Astrocyte of the hippocampus (primary cell): ENCODE measurements around the gene FAIM2.

ENCODE experiments used
- DNase-seq: peaks from one replicate; pipeline ENCODE4 v3.0.0; 2011; ENCODE audit warnings: low read depth, low spot score

FAIM2 gene

DNA sequence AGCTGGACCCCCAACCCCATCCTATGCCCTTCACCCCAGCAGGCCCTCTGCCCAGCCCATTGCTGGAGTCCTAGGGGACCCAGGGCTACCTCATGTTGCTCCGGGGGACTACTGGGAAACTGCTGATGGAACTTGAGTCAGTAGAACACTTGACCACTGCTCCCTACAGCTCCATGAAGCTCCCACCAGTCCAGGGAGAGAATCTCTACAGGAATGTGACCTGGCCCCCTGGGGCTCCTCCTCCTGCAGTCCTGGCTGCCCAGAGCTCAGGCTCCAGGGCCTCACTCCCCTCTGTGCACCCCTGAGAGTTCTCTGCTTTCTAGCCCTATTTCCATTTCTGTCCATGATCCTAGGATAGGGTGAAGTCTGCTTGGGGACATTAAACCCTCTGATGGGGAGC lies 36.0 kb upstream of the FAIM2 start:
- DNase-seq: no peak

DNA sequence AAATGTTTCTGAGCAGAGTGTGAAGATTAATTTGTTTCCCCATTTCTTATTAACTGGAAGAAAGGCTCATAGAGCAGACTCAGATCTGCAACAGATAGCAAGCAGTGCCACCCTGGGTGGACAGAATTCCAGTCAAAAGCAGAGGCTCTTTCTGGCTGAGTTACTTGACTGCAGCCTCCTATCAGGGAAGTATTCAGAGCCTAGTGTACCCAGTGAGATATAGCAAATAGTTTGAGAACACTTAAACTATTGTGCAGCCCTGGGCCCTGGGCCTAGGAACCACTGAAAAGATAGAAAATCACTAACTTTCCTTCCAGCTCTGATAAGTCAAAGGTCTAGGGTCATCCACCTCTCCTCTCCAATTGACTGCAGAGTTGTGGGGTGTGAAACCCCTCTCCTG lies 35.6 kb upstream of the FAIM2 start:
- DNase-seq: no peak

DNA sequence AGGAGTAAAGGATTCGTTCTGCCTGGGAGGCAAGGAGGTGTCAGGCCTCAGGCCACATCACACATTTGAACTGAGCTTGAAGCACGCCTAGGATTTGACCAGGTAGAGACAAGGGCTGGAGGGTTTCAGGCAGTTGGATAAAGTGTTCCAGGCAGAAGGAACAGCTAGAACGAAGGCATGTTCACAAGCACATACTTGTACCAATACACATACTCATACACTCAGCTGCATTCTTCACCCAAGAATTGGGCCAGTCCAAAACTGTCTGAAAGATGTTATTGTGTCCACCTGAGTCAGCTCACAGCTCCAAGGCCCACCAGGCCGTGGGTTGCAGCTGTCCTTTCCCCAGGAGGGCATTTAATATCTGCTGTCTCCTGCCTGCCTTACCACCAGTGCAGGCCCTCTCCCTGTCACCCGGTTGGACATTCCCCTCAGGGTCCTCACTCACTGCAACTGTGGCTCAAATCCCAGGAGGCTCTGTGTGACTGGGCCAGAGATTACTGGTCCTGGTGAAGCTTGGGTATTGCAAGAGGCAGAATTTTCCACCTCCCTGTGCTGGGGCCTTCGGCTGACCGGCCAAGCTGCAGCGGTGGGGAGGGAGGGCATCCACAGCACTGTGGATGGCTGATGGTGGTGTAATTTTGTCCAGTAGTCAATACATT lies 34.1 kb upstream of the FAIM2 start:
- no peak for DNase-seq

DNA sequence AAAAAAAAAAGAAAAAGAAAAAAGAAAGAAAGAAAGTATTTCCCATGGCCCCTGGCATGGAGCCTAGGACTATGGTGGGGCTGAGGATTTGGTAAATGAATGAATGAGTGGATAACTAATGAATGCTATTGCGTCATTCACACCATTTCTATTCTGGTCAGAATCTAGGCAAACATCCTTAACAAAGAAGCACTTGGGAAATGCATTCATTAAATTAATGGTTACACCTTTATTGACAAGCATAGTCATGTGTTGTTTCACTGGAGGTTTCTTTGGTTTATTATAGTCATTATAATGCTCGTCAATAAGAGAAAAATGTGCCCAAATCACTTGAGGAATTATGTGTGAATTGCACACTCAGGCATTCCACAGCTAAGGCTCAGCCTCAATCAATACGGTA lies 33.2 kb upstream of the FAIM2 start:
- DNase-seq: no peak

DNA sequence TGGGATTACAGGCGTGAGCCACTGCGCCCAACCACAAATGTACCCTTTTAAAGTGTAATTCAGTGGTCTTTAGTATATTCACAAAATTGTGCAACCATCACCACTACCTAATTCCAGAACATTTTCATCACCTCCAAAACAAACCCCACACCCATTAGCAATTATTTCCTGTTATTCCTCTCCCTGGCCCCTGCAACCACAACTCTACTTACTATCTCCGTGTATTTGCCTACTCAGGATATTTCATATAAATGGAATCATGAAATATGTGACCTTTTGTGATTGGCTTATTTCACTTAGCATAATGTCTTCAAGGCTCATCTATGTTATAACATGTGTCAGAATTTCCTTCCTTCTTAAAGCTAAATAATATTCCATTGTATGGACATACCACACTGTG lies 30.8 kb upstream of the FAIM2 start:
- DNase-seq: no peak

DNA sequence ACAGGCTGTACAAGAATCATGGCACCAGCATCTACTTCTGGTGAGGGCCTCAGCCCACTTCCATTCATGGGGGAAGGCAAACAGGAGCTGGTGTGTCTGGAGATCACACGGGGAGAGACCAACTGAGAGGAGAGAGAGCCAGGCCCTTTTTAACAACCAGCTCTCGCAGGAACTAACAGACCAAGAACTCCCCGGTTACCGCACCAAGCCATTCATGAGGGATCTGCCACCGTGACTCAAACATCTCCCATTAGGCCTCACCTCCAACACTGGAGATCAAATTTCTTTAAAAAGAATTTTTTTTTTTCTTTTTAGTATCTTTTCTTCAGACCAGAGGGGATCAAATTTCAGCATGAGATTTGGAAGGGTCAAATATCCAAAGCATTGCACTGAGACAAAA lies 30.1 kb upstream of the FAIM2 start:
- DNase-seq: peak; percentile 35

DNA sequence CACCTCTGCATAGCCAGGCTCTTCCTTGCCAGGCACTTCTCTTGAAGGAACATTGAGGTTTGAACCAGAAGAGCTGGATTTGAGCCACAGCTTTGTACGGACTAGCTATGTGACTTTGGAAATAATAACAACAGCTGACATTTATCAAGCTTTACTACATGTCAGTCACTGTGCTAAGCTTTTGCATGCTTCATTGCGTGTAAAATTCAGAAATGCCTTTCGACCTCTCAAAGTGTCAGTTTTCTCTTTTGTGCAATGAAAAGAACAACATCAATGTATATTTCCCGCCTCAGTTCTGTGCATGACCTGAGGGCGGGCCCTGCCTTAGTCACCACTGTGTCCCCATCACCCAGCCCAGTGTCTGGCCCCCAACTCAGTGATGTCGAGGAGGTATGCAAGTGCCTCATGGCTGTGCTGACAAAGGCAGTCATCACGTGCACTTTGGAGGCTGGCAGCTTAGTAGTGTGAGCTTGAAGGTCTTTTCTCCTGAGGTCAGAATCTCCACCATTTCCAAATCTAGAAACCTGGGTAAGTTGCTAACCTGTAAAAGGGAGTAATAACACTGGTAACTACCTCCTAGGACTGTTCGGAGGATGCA lies 28.9 kb upstream of the FAIM2 start:
- DNase-seq: no peak

DNA sequence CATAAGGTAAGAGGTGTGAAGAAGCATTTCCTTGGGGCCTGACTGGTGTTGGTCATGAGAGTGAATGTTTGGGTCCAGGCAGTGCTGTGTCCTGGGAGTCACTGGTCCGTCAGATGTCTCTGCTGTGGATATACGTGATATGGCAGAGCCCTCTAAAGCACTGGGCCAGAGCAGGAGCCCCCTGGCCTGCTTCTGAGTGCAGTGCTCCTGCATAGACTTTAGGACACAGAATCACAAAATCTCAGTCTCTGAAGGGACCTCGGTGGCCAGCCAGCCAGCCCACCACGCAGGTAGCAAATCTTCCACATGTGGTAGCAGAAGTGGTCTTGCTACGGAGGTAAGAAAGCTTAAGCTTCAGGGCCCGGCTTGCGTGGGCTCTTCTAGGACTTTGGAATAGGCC lies 28.3 kb upstream of the FAIM2 start:
- DNase-seq: no peak

DNA sequence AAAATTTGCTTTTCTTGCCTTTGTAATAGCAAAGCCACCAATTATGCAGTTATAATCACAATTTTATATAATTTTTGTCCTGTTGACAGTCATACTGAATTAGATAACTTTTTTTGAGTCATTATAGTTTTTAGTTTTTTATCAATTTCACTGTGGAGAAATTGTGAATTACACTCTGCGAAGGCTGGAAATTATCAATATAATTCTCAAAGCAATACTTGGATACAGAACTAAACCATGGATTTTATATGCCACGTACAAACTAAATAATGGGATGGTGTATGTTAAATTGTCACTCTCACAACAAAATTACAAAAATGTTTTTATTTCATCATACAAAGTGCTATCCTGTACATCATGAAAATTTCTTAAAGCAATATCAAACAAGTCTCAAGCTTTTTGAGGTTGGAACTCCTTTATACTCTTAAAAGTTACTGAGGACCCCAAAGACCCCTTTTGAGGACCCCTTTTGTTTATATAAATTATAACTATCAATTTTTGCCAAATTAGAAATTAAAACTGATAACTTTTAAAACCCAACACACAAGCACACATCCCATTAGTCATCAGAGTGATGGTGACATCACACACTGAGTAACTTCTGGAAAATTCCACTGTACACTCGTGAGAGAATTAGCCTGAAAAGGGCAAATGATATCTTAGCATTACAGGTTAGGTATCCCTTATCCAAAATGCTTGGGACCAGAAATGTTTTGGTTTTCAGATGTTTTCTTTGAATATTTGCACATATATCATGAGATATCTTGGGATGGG lies 27.0 kb upstream of the FAIM2 start:
- peak; percentile 64 for DNase-seq

DNA sequence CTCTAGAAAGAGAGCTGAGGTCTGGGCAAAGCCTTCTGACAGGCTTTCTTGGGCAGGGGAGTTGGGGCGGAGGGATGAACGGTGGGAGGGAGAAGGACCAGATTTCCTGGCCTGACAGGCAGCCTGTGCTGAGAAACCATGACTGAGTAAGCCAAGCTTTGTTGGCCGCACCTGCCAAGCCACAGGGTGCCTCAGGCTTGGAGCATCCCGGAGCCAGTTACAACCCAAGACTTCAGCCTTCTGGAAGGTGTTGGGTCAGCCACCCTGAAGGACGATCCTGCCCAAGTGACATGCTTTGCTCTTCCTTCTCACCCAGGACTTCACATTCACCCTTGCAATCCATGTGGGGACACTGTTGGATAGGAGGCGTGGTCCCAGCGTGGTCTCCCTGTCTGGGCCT lies 25.9 kb upstream of the FAIM2 start:
- DNase-seq: no peak

DNA sequence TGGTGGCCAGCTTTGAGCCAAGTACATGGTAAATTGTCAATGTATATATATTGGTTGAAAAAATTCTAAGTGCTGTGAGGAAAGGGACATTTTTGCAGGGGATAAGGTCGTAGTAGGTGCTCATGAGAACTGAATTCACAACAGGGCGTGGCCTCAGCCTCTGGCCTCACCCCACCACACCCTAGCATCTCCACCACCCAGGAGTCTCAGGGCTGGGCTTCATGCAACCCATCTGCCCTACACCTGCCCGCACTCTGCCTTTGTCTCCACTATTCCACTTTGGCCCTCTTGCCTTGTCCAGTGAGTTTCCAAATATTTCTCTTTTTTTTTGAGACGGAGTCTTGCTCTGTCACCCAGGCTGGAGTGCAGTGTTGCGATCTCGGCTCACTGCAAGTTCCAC lies 24.8 kb upstream of the FAIM2 start:
- DNase-seq: no peak

DNA sequence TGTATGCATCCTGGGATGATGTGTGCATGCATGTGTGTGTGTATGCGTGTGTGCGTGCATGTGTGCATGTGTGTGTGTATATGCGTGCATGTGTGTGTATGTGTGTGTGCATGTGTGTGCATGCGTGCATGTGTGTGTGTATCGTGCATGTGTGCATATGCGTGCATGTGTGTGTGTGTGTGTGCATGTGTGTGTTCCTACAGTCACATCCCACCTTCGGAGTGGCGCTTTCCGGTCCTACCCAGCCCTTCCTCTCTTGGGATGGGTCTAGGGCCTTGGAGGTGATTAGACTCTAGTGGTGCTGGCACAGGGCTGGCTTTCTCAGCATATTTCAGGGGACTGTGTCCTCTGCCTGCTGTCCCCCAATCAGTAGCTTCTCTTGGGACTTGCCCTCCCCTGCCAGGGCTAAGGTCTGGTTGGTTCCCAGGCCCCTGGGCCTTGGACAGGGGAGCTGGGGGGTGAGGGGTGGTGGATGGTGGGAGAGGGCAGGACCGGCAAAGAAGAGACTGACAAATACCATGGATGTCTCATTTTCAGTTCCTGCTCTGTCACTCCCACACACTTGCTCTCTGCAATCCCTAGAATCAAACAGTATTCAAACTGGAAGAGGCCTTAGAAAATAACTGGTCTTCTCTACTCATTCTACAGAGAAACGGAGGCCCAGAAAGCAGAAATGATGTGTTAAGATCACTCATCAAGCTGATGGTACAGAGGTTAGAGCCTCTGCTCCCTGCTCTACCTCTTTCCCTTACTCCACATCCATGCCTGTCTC lies 21.9 kb upstream of the FAIM2 start:
- DNase-seq: no peak

DNA sequence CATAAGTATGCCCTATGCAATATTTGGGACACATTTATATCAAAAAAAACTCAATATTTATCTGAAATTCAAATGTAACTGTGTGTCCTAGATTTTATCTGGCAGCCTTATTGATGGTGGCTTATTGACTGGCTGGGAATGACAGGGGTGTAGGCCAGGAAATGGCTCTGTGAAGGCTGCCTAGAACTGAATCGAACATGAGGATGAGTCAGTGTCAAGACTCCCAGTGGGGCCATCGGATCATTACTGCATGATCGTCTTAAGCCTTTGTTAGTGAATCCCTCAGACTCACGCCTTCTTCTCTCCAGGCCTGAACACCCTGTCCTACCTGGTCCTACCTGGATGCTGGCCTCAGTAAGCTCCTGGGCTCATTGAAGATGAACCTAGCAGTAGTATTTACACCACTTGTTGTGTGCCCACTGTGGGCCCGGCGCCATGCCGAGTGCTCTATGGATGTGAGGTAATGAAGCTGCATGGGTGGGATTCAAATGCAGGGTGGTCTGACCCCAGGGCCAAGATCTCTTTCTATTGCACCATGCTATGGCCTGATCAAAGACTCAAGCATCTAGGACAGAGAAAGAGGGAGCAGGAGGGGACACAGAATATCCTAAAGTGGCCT lies 21.0 kb upstream of the FAIM2 start:
- no peak for DNase-seq

DNA sequence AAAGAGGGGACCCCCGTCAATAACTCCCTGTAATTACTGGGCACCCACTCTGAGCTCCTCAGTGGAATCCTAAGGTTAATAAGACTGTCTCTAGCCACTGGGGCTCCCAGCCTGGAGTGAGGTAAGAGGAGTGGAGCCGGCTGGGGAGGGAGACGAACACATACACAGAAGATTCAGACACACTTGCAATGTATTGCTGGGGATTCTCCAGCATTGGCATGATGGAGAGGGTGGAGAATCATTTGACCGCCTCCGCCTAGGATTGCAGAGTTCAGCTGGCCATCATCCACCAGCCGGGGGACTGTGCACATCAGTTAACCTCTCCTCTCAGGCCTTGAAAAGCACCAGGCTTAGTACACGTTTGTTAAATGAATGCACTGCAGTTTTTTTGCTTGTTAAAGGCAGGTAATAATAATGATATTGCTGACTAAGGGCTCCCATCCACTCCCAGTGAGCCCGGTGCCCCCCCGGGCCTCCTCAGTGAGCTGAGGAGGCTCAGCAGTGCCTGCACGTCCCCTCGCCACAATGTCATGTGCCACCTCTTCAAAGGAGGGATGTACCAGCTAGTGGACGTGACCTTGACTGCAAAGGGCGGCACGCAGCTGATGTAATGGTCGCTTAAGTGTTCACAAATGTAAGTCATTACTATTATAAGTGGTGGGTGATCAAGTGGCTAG lies 20.3 kb upstream of the FAIM2 start:
- no peak for DNase-seq

DNA sequence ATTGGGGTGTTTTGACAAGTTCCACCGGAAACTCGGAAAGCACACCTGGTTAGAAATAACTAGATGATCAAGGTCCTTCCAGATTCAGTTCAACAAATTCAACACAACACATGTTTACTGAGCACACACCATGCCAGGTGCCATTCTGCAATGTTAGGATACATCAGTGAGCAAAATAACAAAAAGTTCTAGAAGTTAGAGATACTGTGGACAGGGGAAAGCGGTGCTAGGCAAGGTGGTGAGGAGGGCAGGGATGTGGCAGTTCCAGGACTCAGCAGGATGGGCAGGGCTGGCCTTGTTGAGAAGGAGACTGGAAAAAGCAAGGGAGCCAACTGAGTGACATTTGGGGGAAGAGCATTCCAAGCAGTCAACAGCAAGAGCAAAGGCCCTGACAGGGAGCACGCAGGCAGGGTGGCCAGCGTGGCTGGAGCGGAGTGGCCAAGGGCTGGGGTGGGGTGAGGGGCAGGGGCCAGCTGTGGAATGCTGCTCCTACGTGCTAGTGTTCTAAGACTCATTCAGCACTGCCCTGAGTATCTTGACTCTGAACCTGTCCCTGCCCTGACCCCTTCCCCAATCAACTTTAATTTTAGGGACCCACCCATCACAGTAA lies 19.4 kb upstream of the FAIM2 start:
- DNase-seq: no peak

DNA sequence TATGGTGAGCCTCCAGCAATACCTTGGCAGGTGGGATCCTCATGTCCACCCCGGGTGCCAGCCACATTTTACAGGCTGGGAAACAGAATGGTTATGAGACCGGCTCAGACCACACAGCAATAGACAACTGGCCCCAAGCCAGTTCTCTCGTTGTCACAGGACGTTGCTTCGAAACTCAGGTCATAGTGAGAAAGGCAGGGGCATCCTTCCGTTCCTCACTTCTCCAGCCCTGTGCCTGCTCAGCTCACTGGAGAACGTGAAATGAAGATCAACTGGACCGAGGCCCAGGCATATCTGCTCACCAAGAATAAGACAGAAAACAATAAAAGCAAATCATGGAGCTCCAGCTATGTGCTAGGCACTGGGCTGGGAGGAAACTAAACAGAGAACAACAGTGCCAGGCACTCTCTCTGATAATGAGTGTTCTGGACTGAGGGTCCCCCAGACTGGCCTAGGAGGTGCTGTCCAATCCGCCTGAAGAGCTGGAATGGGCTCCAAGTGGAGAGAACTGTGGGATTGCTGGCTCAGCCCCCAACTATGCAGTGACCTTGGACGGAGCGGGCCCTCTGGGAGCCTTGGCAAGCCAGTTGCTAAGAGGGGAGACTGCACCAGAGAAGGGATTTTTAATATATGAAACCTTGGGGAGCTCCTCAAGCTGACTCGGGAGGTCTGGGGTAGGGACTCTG lies 18.8 kb upstream of the FAIM2 start:
- DNase-seq: no peak

DNA sequence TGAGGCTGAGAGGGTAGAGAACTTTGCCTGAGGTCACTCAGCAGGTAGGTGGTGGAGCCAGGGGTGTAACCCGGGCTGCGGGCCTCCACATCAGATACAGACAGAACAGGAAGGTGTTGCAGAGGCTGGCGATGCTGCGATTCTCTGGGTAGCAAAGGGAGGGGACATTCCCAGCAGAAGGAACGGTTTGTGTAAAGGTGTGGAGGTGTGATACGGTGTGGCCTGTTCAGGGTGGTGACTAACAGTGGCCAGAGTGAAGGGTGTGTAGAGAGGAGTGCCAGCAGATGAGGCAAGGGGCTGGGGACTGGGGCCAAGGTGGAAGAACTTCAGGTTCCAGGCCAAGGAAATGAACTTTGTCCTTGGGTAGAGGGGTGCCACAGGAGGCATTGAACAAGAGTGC lies 18.2 kb upstream of the FAIM2 start:
- no peak for DNase-seq

DNA sequence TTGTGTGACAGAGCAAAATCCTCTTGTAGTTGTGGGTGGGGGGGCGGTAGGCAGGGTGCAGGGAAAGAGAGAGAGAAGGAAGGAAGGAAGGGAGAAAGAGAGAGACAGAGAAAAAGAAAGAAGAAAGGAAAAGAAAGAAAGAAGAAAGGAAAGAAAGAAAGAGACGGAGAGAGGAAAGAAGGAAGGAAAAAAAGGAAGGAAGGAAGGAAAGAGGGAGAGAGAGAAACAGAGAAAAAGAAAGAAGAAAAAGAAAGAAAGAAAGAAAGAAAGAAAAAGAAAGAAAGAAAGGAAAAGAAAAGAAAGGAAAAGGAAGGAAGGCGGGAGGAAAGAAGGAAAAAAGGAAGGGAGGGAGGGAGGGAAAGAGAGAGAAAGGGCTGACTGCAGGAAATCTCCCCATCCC lies 17.6 kb upstream of the FAIM2 start:
- no peak for DNase-seq

DNA sequence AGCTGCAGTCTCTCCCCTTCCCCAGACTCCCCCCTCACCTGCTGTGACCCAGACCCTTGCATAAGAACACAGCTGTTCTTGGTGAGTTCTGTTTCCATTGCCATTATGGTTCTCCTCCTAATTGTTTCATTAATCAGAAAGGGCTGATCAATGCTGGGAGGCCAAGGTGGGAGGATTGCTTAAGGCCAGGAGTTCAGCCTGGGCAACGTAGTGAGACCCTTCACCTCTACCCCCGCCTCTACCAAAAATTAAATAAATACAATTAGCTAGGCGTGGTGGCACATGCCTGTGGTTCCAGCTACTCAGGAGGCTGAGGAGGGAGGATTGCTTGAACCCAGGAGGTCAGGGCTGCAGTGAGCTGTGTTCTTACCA lies 17.2 kb upstream of the FAIM2 start:
- no peak for DNase-seq

DNA sequence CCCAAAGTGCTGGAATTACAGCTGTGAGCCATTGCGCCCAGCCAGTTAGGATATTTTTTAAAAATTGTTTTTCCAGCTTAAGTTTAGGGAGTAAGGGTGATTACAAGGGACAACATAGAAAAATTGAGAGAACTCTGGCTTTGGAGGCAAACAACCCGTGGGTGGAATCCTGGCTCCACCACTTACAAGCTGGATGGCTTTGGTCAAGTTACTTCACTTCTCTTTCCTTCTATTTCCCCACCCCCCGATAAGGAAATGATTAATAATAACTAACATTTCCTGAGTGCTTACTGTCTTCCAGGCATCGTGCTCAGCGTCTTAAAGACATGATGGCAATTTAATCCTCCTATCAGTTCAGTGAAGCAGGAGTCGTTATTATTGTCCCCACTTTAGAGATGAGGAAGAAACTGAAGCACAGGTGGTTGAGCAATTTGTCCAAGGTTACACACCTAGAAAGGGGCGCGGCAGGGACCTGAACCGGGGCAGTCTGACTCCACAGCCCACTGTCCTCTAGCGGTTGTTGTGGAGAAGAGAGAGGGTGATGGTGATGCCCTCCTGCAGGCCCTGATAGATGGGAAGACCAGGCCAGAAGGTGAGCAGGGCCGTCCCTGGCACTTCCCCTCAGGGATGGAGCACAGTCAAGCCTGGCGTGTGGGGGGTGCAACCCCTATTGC lies 16.7 kb upstream of the FAIM2 start:
- no peak for DNase-seq
